ENCODE measurements around the gene CELF5. TPM values are rescaled to one million over a fixed set of nuclear protein-coding genes. Genes with fewer than 3 reads are reported as not detected.
"Not testable (repeated sequence)": the region's sequence is repeated elsewhere in the genome, so short reads cannot be mapped to it uniquely, and the experiment has no call there.

CELF5 gene
- total and polyA plus RNA-seq, 9 of the 15 experiments (the other 6 are each of a cell fraction or from before 2014, with no cell fraction given), result 0.01 to 0.56 (median 0.22) TPM

GRCh38 chr19:3202346-3202745 lies 22.1 kb upstream of the CELF5 start:
- Histone ChIP-seq H3K4me3 (no peak overlapping the region), H3K9me1 (ENCODE audit: control insufficient read depth, insufficient read depth, low read length) (no peaks in the 10 kb centered on the region), H3K9ac (ENCODE audit: insufficient read depth in 1 of 2, low read depth in 2 of 2, low read length in 2 of 2) (peak overlapping the region in 1 of 2 experiments; percentile 64; a peak in 1 of 4 replicates), H3K4me1 (replicated peaks in 1 of 2; ENCODE audit: control insufficient read depth in 2 of 2, insufficient read depth in 2 of 2, low read length in 2 of 2) (peaks cover 0 to 42% of the 10 kb centered on the region in 2 experiments; a peak in 2 of 5 replicates), H3K27me3 (ENCODE audit: control insufficient read depth in 2 of 2, insufficient read depth in 2 of 2, low read length in 2 of 2) (no peaks in the 10 kb centered on the region), H3K9me3 (replicated peaks; ENCODE audit: control insufficient read depth, insufficient read depth, low read depth, low read length) (no peaks in the 10 kb centered on the region), H3K36me3 (ENCODE audit: control insufficient read depth, insufficient read depth, low read length) (peaks cover 77% of the 10 kb centered on the region; the same call in 2 of the 3 replicates), H3K27ac (ENCODE audit: extremely low read depth, low read depth, low read length) (no peak overlapping the region), H4K20me1 (replicated peaks; ENCODE audit: control insufficient read depth, insufficient read depth, low read length) (no peaks in the 10 kb centered on the region), H2AFZ (ENCODE audit: low read depth, low read length) (no peak overlapping the region), H3K79me2 (ENCODE audit: control insufficient read depth, insufficient read depth, low read length) (no peaks in the 10 kb centered on the region), H3K4me2 (ENCODE audit: insufficient read depth, low read length) (no peak overlapping the region)
- no TSS peak for BruUV-seq (replicated peaks)
- POLR2A ChIA-PET, result no interaction called here
- TF ChIP-seq EGR1 (conservative IDR thresholded peaks at IDR 0.05) (no peak), SAFB (IDR thresholded peaks at IDR 0.05; ENCODE audit: borderline replicate concordance, low read depth, low read length) (no peak)
- DNase-seq (ENCODE audit: extremely low read depth in 1 of 4, low spot score in 3 of 4) (no peak), FAIRE-seq (no peak), ATAC-seq (no peak)
- intact Hi-C loops (cut with micrococcal nuclease) (no loop called here), in situ Hi-C loops (cut with MboI) (no loop called here)
- WGBS (ENCODE audit: insufficient coverage, low coverage, missing lambda C conversion rate), result 85% methylated on average over 12 of the region's 12 CpGs
- CTCF ChIA-PET (ENCODE audit: low intra/inter-chr PET ratio), result interaction anchor here (0.6 kb wide), 1 partner anchor 236 kb away, joined by 6 read pairs; no protein-coding TSS in a partner anchor

GRCh38 chr19:3202895-3203294 lies 21.6 kb upstream of the CELF5 start:
- BruUV-seq (replicated peaks); in situ Hi-C loops (cut with MboI); H3K4me3 ChIP-seq; H3K27ac ChIP-seq (ENCODE audit: extremely low read depth, low read depth, low read length); H3K9me3 ChIP-seq (replicated peaks; ENCODE audit: control insufficient read depth, insufficient read depth, low read depth, low read length); CTCF ChIA-PET (ENCODE audit: low intra/inter-chr PET ratio); intact Hi-C loops (cut with micrococcal nuclease); H4K20me1 ChIP-seq (replicated peaks; ENCODE audit: control insufficient read depth, insufficient read depth, low read length); ATAC-seq; DNase-seq (ENCODE audit: extremely low read depth in 1 of 4, low spot score in 3 of 4); FAIRE-seq; H3K4me2 ChIP-seq (ENCODE audit: insufficient read depth, low read length); H3K27me3 ChIP-seq (ENCODE audit: control insufficient read depth in 2 of 2, insufficient read depth in 2 of 2, low read length in 2 of 2); H3K79me2 ChIP-seq (ENCODE audit: control insufficient read depth, insufficient read depth, low read length); H3K9me1 ChIP-seq (ENCODE audit: control insufficient read depth, insufficient read depth, low read length); H2AFZ ChIP-seq (ENCODE audit: low read depth, low read length); H3K9ac ChIP-seq (ENCODE audit: insufficient read depth in 1 of 2, low read depth in 2 of 2, low read length in 2 of 2): not testable (repeated sequence)
- 92% methylated on average over 6 of the region's 7 CpGs for WGBS (ENCODE audit: insufficient coverage, low coverage, missing lambda C conversion rate)
- POLR2A ChIA-PET, result interaction anchor here (0.7 kb wide), 1 partner anchor 11 kb away, joined by 4 read pairs; no protein-coding TSS in a partner anchor
- Histone ChIP-seq H3K36me3 (ENCODE audit: control insufficient read depth, insufficient read depth, low read length) (peaks cover 83% of the 10 kb centered on the region; the same call in 2 of the 3 replicates), H3K4me1 (replicated peaks in 1 of 2; ENCODE audit: control insufficient read depth in 2 of 2, insufficient read depth in 2 of 2, low read length in 2 of 2) (peaks cover 0 to 48% of the 10 kb centered on the region in 2 experiments; a peak in 2 of 5 replicates)

Measured in K562 (cell line).